Nephron (organoid): ENCODE data around the gene PRKN.

Experiments used
- H3K27ac Mint-ChIP-seq, 3 experiments: 2 replicates each; pipeline ENCODE4 v1.8.0; 2020; ENCODE audit warnings: mixed read lengths in 3 of 3, mild to moderate bottlenecking in 2 of 3, moderate library complexity in 1 of 3
- H3K27me3 Mint-ChIP-seq: 2 replicates; pipeline ENCODE4 v1.8.0; 2021; ENCODE audit warnings: low read depth, mild to moderate bottlenecking, moderate library complexity, mixed read lengths
- H3K36me3 Mint-ChIP-seq: 2 replicates; pipeline ENCODE4 v1.8.0; 2020; ENCODE audit warnings: low read depth, mixed read lengths
- H3K4me1 Mint-ChIP-seq: 2 replicates; pipeline ENCODE4 v1.8.0; 2020; ENCODE audit warnings: mixed read lengths
- H3K4me3 Mint-ChIP-seq, 3 experiments: 2 replicates each; pipeline ENCODE4 v1.8.0; 2020; ENCODE audit warnings: mild to moderate bottlenecking in 3 of 3, mixed read lengths in 3 of 3, moderate library complexity in 2 of 3
- H3K9me3 Mint-ChIP-seq: 2 replicates; pipeline ENCODE4 v1.8.0; 2020; ENCODE audit warnings: mixed read lengths
- TF ChIP-seq, protein P1 (sequence below), 3 experiments: fragments of 200-600 bp; sonication (generic); IDR thresholded peaks; one replicate each; pipeline ENCODE4 v1.5.0; 2021; ENCODE audit warnings: antibody characterized with exemption in 3 of 3; ENCODE audit not compliant: unreplicated experiment in 3 of 3

The PRKN gene

GRCh38 chr6:161355696-161356095 is 1371.9 kb downstream of the PRKN start:
- TF ChIP-seq, protein P1, sequence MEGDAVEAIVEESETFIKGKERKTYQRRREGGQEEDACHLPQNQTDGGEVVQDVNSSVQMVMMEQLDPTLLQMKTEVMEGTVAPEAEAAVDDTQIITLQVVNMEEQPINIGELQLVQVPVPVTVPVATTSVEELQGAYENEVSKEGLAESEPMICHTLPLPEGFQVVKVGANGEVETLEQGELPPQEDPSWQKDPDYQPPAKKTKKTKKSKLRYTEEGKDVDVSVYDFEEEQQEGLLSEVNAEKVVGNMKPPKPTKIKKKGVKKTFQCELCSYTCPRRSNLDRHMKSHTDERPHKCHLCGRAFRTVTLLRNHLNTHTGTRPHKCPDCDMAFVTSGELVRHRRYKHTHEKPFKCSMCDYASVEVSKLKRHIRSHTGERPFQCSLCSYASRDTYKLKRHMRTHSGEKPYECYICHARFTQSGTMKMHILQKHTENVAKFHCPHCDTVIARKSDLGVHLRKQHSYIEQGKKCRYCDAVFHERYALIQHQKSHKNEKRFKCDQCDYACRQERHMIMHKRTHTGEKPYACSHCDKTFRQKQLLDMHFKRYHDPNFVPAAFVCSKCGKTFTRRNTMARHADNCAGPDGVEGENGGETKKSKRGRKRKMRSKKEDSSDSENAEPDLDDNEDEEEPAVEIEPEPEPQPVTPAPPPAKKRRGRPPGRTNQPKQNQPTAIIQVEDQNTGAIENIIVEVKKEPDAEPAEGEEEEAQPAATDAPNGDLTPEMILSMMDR (IDR thresholded peaks at IDR 0.05; ENCODE audit: unreplicated experiment in 3 of 3): no peak
- H3K36me3 Mint-ChIP-seq: peaks cover 11% of the 10 kb centered on the region
- H3K4me1 Mint-ChIP-seq: peaks cover 20% of the 10 kb centered on the region
- no peak overlapping the region for H3K4me3 Mint-ChIP-seq
- H3K9me3 Mint-ChIP-seq: peaks cover 4% of the 10 kb centered on the region
- no peak overlapping the region for H3K27ac Mint-ChIP-seq
- H3K27me3 Mint-ChIP-seq: no peaks in the 10 kb centered on the region

- Mint-ChIP-seq H3K27me3 (no peaks in the 10 kb centered on the region), H3K4me1 (peaks cover 20% of the 10 kb centered on the region), H3K4me3 (no peak overlapping the region), H3K9me3 (peaks cover under 1% of the 10 kb centered on the region), H3K36me3 (peaks cover 6% of the 10 kb centered on the region), H3K27ac (no peak overlapping the region)
- TF ChIP-seq, protein P1 (IDR thresholded peaks at IDR 0.05; ENCODE audit: unreplicated experiment in 3 of 3): no peak
Observed at GRCh38 chr6:161354956-161355355, 1372.6 kb downstream of the PRKN start.

DNA sequence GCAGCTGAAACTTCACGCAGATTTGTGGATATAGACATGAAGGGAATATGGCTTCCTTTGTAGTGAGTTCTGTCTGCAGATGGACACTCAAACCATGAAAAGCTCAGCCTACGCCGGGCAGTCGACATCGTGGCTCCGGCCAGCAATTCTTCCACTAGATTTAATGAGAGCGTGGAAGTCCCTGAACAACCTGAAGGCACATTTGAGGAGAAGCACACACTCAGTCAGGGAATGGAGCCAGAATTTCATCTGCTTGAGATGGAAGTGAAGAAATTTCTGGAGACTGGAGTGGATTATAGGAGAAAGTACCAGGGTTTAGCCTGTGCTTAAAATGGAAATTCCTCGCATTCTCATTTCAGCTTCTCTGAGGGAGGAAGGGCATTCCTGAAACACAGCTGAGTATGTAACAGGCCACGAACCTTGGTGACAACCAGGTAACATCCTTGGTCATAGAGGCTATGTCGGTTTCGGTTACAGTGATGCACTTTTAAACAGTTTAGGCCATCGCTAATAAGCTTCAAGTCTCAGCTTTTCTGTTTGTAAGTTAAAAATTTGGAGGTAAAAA is 1373.2 kb downstream of the PRKN start:
- Mint-ChIP-seq H3K4me1 (peaks cover 20% of the 10 kb centered on the region), H3K27ac (peak overlapping the region in 1 of 3 experiments; percentile 50), H3K9me3 (no peaks in the 10 kb centered on the region), H3K36me3 (peaks cover 3% of the 10 kb centered on the region), H3K4me3 (no peak overlapping the region), H3K27me3 (no peaks in the 10 kb centered on the region)
- TF ChIP-seq, protein P1 (IDR thresholded peaks at IDR 0.05; ENCODE audit: unreplicated experiment in 3 of 3): no peak

GRCh38 chr6:161353208-161353613 is 1374.4 kb downstream of the PRKN start:
- Mint-ChIP-seq H3K36me3 (no peaks in the 10 kb centered on the region), H3K4me1 (peaks cover 20% of the 10 kb centered on the region), H3K4me3 (no peak overlapping the region), H3K27me3 (no peaks in the 10 kb centered on the region), H3K27ac (peak overlapping the region in 1 of 3 experiments; percentile 50), H3K9me3 (no peaks in the 10 kb centered on the region)
- TF ChIP-seq, protein P1 (IDR thresholded peaks at IDR 0.05; ENCODE audit: unreplicated experiment in 3 of 3): no peak

- Mint-ChIP-seq H3K27me3 (no peaks in the 10 kb centered on the region), H3K27ac (no peak overlapping the region), H3K4me1 (peaks cover 20% of the 10 kb centered on the region), H3K4me3 (no peak overlapping the region), H3K9me3 (no peaks in the 10 kb centered on the region), H3K36me3 (no peaks in the 10 kb centered on the region)
- TF ChIP-seq, protein P1 (IDR thresholded peaks at IDR 0.05; ENCODE audit: unreplicated experiment in 3 of 3): no peak
Observed at GRCh38 chr6:161351858-161352257, 1375.7 kb downstream of the PRKN start.

DNA sequence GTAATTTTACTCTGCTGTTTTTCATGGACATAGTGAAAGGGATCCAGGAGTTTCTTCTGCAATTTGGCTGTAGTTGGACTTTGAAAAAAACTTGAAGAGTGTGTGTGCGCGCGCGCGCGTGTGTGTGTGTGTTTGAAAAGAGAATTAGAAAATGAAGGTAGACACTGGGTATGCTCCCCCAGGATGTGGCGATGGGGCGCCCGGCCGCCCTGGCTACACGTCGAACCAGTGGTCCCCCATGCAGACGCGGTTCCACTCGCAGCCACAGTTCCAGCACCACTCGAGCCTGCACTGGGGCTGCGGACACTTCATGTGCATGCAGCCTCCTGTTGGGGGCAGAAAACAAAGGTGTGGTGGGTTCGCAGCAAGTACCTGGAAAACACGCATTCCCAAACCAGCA is 1377.7 kb downstream of the PRKN start:
- TF ChIP-seq, protein P1 (IDR thresholded peaks at IDR 0.05; ENCODE audit: unreplicated experiment in 3 of 3): no peak
- Mint-ChIP-seq H3K36me3 (no peaks in the 10 kb centered on the region), H3K27ac (no peak overlapping the region), H3K27me3 (no peaks in the 10 kb centered on the region), H3K9me3 (no peaks in the 10 kb centered on the region), H3K4me1 (peaks cover 18% of the 10 kb centered on the region), H3K4me3 (no peak overlapping the region)
